Loucy (cell line): Measurements from ENCODE around the gene SIRT1.
"Not testable (repeated sequence)": the region's sequence is repeated elsewhere in the genome, so short reads cannot be mapped to it uniquely, and the experiment has no call there.

Source experiments
- H2AFZ ChIP-seq: fragments of 200-600 bp; sonication (generic); 2 replicates; pipeline ENCODE4 v1.6.0; 2016; ENCODE audit warnings: antibody characterized with exemption, mild to moderate bottlenecking, low read length, moderate library complexity
- H3F3A ChIP-seq: fragments of 200-600 bp; 2 replicates; pipeline ENCODE4 v1.6.0; 2016; ENCODE audit warnings: antibody characterized with exemption, low read depth, mild to moderate bottlenecking
- H3K27me3 ChIP-seq: fragments of 200-600 bp; sonication (generic); 2 replicates; pipeline ENCODE4 v1.6.1; 2014; ENCODE audit warnings: low read length, mild to moderate bottlenecking; ENCODE audit not compliant: insufficient read depth, poor library complexity, severe bottlenecking
- H3K36me3 ChIP-seq: fragments of 200-600 bp; sonication (generic); 2 replicates; pipeline ENCODE4 v1.6.1; 2016; ENCODE audit warnings: low read length; ENCODE audit not compliant: insufficient read depth
- H3K4me1 ChIP-seq: fragments of 200-600 bp; sonication (generic); 2 replicates; pipeline ENCODE4 v1.5.1; 2014; ENCODE audit warnings: low read length, mild to moderate bottlenecking; ENCODE audit not compliant: insufficient read depth, poor library complexity, severe bottlenecking
- H3K4me2 ChIP-seq: fragments of 200-600 bp; sonication (generic); 2 replicates; pipeline ENCODE4 v1.6.0; 2014; ENCODE audit warnings: antibody characterized with exemption, low read length, low read depth, mild to moderate bottlenecking; ENCODE audit not compliant: poor library complexity, severe bottlenecking
- H3K4me3 ChIP-seq: fragments of 200-600 bp; sonication (generic); 2 replicates; pipeline ENCODE4 v1.5.1; 2014; ENCODE audit warnings: low read length, mild to moderate bottlenecking, mixed read lengths; ENCODE audit not compliant: poor library complexity, severe bottlenecking
- H3K79me2 ChIP-seq: fragments of 200-600 bp; sonication (generic); 2 replicates; pipeline ENCODE4 v1.6.1; 2014; ENCODE audit warnings: low read length; ENCODE audit not compliant: insufficient read depth
- H3K9ac ChIP-seq: fragments of 200-600 bp; sonication (generic); 2 replicates; pipeline ENCODE4 v1.6.0; 2014; ENCODE audit warnings: mild to moderate bottlenecking, low read depth, low read length, moderate library complexity; ENCODE audit not compliant: poor library complexity, severe bottlenecking
- H3K9me2 ChIP-seq: fragments of 200-600 bp; sonication (generic); replicated peaks from 2 replicates; pipeline ENCODE4 v1.6.1; 2016; ENCODE audit warnings: low read depth, low read length, mixed read lengths
- H3K9me3 ChIP-seq: fragments of 200-600 bp; sonication (generic); 2 replicates; pipeline ENCODE4 v1.6.1; 2014; ENCODE audit warnings: mild to moderate bottlenecking, antibody characterized with exemption, low read length, low read depth; ENCODE audit not compliant: insufficient read depth
- H4K20me1 ChIP-seq: fragments of 200-600 bp; sonication (generic); 2 replicates; pipeline ENCODE4 v1.6.0; 2014; ENCODE audit warnings: antibody characterized with exemption, low read length, mild to moderate bottlenecking; ENCODE audit not compliant: insufficient read depth, poor library complexity, severe bottlenecking
- CTCF ChIP-seq: fragments of 200-600 bp; sonication (generic); conservative IDR thresholded peaks from 2 replicates; pipeline ENCODE4 v1.5.1; 2014; ENCODE audit warnings: mild to moderate bottlenecking, antibody characterized with exemption, low read length
- EZH2phosphoT487 ChIP-seq: fragments of 200-600 bp; IDR thresholded peaks from 2 replicates; pipeline ENCODE4 v1.6.1; 2018; ENCODE audit warnings: antibody characterized with exemption, mild to moderate bottlenecking, moderate library complexity, borderline replicate concordance

The SIRT1 gene

GRCh38 chr10:67884313-67884841 lies at the start of gene SIRT1:
SIRT1 (plus strand) TSS chr10:67884656; CDS start chr10:67884722, 66 bp downstream.
- Histone ChIP-seq H3K9ac (peak within 1 kb of the TSS; percentile 80), H3K36me3 (peaks cover 10% of the 10 kb centered on the region; the same call in 1 of the 2 replicates), H3K4me3 (peak within 1 kb of the TSS; percentile 81), H3K9me3 (no peaks in the 10 kb centered on the region), H4K20me1 (peaks cover 37% of the 10 kb centered on the region), H3K27me3 (no peaks in the 10 kb centered on the region), H2AFZ (peak within 1 kb of the TSS; percentile 98), H3K9me2 (no peaks in the 10 kb centered on the region), H3K79me2 (peaks cover 41% of the 10 kb centered on the region), H3K4me1 (peaks cover 33% of the 10 kb centered on the region), H3F3A (no peaks in the 10 kb centered on the region), H3K4me2 (peak within 1 kb of the TSS; percentile 84)
- TF ChIP-seq CTCF: 0 out of 2 replicates have a peak, but pooled peaks have one; percentile 15
- TF ChIP-seq EZH2phosphoT487: no peak

- peak overlapping the region; percentile 76 for H2AFZ ChIP-seq
- not testable (repeated sequence) for H3K27me3 ChIP-seq, H3F3A ChIP-seq, H3K79me2 ChIP-seq, H3K9me2 ChIP-seq, H3K36me3 ChIP-seq, H4K20me1 ChIP-seq, H3K9me3 ChIP-seq
- H3K4me2 ChIP-seq: peak overlapping the region; percentile 74
- H3K4me3 ChIP-seq: peak overlapping the region; percentile 58
- H3K4me1 ChIP-seq: peaks cover 27% of the 10 kb centered on the region
- peak overlapping the region; percentile 36 for H3K9ac ChIP-seq
Measured at GRCh38 chr10:67835541-67836394, 48.7 kb upstream of the SIRT1 start.

GRCh38 chr10:67836488-67836887 lies 48.0 kb upstream of the SIRT1 start:
- Histone ChIP-seq H3K9me2 (no peaks in the 10 kb centered on the region), H3K4me1 (peaks cover 27% of the 10 kb centered on the region), H3K4me3 (peak overlapping the region; percentile 58), H3K27me3 (no peaks in the 10 kb centered on the region), H3K9me3 (no peaks in the 10 kb centered on the region), H3F3A (no peaks in the 10 kb centered on the region), H4K20me1 (no peaks in the 10 kb centered on the region), H3K36me3 (no peaks in the 10 kb centered on the region), H3K79me2 (no peaks in the 10 kb centered on the region), H3K9ac (peak overlapping the region; percentile 36), H3K4me2 (peak overlapping the region; percentile 74), H2AFZ (peak overlapping the region; percentile 76; the same call in 1 of the 2 replicates)
- TF ChIP-seq EZH2phosphoT487: no peak
- no peak for TF ChIP-seq CTCF
